ENCODE measurements around the gene KCNK4. TPM values are rescaled to one million over a fixed set of nuclear protein-coding genes. Genes with fewer than 3 reads are reported as not detected.

Gene KCNK4
- total RNA-seq, 1 donor = under 0.01 TPM

DNA sequence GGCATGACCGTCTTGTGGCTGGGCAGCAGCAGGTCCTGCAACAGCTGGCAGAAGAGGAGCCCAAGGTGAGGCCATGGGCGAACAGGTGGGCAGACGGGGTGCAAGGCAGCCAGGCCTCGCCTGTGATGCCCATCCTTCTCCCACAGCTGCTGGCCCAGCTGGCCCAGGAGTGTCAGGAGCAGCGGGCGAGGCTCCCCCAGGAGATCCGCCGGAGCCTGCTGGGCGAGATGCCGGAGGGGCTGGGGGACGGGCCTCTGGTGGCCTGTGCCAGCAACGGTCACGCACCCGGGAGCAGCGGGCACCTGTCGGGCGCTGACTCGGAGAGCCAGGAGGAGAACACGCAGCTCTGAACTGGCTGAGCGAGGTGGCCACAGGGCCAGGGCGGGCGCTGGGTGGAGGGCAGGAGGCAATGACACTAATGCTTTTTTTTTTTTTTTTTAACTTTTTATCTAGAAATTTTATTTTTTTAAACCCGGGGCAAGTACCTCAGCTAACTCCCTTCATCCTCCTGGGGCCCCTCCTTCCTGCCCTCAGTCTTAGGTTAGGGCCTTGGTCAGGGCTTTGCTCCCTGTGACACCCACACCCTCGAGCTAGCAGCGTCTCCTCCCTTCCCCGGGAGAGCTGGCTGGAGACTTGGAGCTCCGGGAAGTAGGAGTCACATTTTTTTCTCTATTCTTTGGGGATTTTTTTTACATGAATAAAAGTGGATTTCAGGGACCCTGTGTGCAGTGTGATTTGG is 23.7 kb upstream of the KCNK4 start:
- DNase-seq (ENCODE audit: low read depth in 2 of 3, low spot score in 2 of 3) = no peak

- no peak for DNase-seq (ENCODE audit: low read depth in 2 of 3, low spot score in 2 of 3)
Measured at GRCh38 chr11:64268025-64268892, 22.8 kb upstream of the KCNK4 start.

DNA sequence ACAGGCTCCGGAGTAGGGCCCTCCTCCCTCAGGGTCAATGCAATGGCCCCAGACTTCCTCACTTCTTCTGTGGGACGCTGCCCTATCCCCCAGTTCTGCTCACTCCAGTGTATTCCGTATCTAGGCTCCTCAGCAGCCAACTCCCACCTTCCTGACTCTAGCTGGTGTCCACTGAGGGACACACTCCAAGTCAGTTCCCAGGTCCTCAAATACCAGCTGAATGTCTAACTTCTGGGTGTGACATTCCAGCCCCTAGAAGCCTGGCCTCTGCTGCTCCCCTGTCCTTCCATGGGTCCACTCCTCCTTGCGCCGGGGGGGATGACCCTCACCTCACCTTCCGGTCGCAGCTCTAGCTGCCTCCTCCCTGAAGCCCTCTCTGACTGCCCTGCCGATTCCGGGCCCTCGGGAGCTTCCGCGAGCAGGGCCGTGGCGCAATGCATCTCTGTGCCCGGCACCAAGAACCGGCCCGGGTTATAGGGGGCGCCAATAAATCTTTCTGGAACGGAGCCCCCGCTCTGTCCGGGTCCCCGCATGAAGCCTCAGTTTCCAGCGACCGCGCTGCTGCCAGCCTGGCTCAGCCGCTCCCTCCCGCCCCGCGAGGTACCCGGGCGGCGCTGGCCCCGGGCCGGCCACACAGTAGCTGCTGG is 22.1 kb upstream of the KCNK4 start:
- no peak for DNase-seq (ENCODE audit: low read depth in 2 of 3, low spot score in 2 of 3)

DNA sequence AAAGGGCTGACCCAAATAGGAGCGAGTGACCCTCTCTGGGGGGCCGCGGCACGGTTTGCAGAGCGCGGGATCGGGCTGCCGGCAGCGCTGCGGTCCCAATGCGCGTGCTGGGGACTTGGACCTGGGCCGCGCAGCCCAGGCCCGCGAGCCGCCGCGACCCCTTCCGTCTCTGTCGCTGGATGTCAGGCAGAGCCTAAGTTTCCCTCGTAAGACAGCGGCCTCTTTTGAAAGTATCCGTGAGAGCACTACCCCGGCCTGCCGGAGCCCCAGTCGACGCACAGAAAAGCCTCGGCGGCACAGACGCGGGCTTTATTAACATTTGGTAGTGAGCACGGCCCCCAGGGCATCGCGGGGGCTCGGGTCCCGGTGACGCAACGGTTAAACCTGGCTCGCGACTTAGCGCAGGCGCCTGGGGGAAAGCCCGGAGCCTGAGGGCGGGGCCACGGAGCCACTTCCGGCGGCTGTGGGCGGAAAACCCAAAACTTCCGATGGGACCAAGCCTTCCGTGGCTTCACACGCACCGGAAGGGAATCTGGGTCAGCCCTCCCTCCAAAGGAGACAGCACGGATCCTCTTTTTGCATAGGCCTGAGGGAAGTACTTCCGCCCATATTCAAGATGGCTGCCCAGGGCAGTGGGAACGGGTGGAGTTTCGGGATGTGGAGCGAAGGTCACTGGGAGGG is 21.4 kb upstream of the KCNK4 start:
- peak; percentile 91 to 98 (median 97) for DNase-seq (ENCODE audit: low read depth in 2 of 3, low spot score in 2 of 3)

GRCh38 chr11:64275031-64275800 is 15.9 kb upstream of the KCNK4 start:
- DNase-seq (ENCODE audit: low read depth in 2 of 3, low spot score in 2 of 3) = no peak

GRCh38 chr11:64275841-64276240 is 15.3 kb upstream of the KCNK4 start:
- DNase-seq (ENCODE audit: low read depth in 2 of 3, low spot score in 2 of 3) = no peak

- no peak for DNase-seq (ENCODE audit: low read depth in 2 of 3, low spot score in 2 of 3)
Measured at GRCh38 chr11:64276653-64277431, 14.3 kb upstream of the KCNK4 start.

- DNase-seq (ENCODE audit: low read depth in 2 of 3, low spot score in 2 of 3) = no peak
Measured at GRCh38 chr11:64278576-64279190, 12.4 kb upstream of the KCNK4 start.

DNA sequence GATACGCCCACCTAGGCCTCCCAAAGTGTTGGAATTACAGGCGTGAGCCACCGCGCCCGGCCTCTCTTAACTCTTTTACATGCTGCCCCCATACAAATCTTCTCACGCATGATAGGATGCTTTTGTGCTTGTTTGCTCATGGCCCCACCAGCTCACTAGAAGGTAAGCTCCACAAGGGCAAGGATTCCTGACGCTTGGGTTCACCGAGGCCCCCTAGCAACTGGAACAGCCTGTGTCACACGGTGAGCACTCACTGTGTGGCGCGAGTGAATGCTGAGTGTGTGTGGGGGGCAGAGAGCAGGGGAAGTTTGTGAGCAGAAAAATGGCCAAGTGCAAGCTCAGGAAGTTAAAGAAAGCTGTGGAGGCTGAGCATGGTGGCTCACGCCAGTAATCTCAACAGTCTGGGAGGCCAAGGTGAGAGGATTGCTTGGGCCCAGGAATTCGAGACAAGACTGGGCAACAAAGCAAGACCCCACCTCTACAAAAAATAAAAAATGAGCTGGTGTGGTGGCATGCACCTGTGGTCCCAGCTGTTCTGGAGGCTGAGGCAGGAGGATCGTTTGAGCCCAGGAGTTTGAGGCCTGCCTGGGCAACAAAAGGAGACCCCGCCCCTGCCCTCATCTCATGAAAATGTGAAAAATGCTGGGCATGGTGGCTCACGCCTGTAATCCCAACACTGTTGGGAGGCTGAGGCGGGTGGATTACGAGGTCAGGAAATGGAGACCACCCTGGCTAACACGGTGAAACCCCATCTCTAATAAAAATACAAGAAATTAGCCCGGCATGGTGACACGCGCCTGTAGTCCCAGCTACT is 8.9 kb upstream of the KCNK4 start:
- DNase-seq (ENCODE audit: low read depth in 2 of 3, low spot score in 2 of 3) = no peak

- no peak for DNase-seq (ENCODE audit: low read depth in 2 of 3, low spot score in 2 of 3)
Measured at GRCh38 chr11:64283092-64283491, 8.0 kb upstream of the KCNK4 start.

DNA sequence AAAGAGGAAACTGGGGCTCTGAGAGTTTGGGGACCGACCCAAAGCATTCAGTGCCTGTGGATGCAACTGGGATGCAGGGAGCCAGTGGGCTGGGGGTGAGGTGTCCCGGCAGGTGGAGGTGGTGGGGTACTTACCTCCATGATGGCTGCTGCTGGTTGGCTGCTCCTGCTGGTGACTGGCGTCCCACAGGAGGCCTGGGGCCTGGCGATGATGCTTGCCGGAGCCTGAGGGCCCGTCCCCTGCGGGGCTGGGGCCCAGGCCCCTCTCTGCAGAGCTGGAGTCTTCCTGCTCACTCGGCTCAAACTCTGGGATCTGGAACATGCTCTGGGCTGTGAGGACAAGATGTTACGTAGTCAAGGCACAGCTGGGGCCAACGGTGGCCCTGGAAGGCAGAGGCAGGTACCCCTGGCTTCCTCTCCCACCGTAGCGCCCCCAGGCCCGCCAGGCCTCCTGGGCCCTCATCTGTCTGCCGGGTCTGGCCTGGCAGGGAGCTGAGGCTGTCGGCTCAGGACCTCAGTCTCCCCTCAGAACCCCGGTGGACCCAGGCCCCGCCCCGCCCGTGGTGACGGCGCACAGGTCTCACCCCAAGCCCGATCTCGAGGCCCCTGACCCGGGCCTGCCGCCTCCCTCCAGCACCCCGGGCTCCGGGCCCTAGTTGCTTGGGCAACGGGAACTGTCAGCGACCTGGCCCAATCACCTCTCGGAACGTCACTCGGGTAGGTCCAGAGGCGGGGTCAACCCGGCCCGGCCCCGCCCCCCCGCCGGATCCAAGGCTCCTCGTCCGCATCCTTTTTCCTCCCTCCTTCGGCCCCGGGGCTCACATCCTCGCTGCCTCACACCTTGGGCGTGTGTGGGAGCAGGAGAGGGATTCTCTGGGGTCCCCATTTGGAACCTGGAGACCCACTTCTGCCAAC is 6.8 kb upstream of the KCNK4 start, which contains the start of gene BAD:
Gene BAD (minus strand): TSS at position 618 of the 914 bp plus-strand sequence. CDS start 297 bp downstream, at position 321.
- DNase-seq (ENCODE audit: low read depth in 2 of 3, low spot score in 2 of 3) = peak; percentile 72 to 93 (median 88)

- DNase-seq (ENCODE audit: low read depth in 2 of 3, low spot score in 2 of 3) = peak; percentile 89 to 92 (median 90)
Measured at GRCh38 chr11:64284962-64285884, 5.9 kb upstream of the KCNK4 start, which contains the start of gene GPR137. Gene GPR137 (plus strand): TSS chr11:64285848. CDS start chr11:64286525, 677 bp downstream.

DNA sequence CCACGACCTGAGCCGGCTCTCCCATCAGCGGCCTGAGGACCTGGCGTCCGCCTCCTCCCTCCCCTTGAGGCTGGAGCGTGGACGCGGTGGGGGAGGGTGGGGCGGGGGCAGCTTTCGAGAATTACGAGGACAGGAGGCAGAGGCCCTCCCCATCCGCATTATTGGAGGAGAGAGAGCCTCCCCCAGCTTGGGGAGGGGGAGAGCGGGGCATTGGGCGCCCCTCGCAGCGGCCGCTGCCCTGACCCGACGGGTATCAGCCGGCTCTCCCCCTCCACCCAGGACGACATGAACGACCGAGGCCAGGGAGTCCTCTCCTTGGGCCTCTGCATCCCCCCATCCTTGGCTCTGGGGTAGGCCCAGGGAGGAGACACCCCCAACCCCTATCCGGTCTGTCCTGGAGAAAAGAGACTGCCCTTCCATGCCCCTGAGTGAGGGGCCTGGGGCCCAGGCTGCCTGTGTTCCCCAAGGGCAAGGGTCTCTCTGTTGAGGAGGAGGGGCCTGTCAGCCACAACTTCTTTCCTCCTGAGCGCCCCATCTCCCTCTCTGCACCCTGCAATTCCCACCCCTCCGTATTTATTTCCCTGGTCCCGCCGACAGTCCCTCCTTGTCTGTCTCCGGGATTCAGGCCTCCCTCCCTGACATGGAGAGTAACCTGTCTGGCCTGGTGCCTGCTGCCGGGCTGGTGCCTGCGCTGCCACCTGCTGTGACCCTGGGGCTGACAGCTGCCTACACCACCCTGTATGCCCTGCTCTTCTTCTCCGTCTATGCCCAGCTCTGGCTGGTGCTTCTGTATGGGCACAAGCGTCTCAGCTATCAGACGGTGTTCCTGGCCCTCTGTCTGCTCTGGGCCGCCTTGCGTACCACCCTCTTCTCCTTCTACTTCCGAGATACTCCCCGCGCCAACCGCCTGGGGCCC is 5.0 kb upstream of the KCNK4 start:
- DNase-seq (ENCODE audit: low read depth in 2 of 3, low spot score in 2 of 3) = peak in 2 of 3 donors; percentile 45 to 50

DNA sequence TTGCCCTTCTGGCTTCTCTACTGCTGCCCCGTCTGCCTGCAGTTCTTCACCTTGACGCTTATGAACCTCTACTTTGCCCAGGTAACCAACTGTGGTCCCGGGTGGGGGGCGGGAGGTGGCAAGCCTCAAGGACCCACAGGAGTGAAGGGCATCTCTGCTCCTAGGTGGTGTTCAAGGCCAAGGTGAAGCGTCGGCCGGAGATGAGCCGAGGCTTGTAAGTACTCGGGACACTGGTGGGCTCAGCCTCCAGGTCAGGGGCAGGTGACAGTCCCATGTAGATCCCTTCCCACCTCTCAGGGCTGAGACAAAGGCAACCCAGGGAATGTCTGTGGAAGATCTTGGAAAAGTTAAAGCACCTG is 4.3 kb upstream of the KCNK4 start:
- DNase-seq (ENCODE audit: low read depth in 2 of 3, low spot score in 2 of 3) = no peak

Measured in hematopoietic multipotent progenitor cell (in vitro differentiated cells).